ENCODE results near the gene HIGD1A.
A peak's percentile ranks its signal among the peaks of the same experiment; 100 is the strongest.

HIGD1A gene

GRCh38 chr3:42804106-42804830 lies at the start of gene HIGD1A:
Gene HIGD1A, minus strand, starts transcription at chr3:42804490. Its CDS starts 10,237 bp downstream, at chr3:42794253.
- DNase-seq, result peak; percentile 94

DNA sequence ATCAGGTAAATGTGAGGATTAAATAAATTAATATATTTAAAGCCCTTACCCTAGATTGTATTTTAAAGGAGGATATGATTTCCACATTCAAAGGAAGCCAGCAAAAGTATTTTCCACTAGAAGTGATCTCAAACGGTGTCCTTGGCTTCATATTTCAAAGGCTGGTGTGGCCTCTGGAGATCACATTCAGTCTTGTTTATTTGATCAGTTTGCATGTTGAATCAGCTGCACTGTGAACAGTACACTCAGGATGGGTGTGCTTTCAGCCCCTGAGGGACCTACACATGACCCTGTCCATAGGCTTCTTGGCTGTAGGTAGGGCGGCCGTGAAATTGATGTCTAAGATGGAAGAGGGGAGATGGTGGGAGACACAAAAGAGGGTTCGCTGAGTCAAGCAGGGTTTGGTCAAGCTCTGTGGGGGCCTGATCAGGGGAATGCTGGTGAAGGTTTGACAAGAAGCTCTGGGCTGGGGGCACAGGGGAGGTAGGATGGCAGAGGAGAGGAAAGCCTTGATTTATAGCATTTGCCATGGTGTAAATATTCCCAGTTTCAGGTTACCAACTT lies 49.5 kb upstream of the HIGD1A start:
- DNase-seq, result no peak

- DNase-seq, result no peak
These were observed 48.8 kb upstream of the HIGD1A start for GRCh38 chr3:42853056-42853455.

GRCh38 chr3:42852441-42852840 lies 48.2 kb upstream of the HIGD1A start:
- DNase-seq, result no peak

DNA sequence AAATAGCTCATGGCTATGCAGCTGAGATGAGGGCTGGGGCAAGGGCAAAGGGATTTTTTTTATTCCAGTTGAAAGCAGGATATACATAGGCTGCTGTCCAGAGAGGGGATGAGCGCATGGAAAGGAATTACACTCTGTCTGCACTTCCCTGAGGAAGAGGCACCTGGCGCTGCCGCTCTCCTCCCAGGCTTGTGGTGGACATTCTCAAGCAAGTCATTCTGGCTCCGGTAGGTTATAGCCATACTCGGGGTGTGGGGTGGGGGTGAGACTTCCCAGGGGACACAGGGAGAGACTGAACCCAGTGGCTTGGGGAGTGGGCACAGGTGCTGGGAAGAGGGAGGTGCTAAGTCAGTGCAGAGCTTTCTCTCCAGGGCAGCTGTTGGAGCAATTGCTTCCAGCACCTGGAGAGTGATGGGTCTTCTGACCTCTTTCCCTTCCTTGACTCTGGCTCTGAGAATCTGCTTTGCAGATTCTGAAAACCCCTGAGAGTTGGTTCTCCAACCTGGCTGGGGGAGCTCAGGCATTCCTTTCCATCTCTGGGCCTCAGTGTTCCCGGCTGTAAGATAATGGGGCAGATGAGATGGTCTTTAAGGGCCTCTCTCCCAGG lies 47.0 kb upstream of the HIGD1A start:
- no peak for DNase-seq

GRCh38 chr3:42850263-42850662 lies 46.0 kb upstream of the HIGD1A start:
- DNase-seq, result no peak

- DNase-seq, result no peak
These were observed 44.7 kb upstream of the HIGD1A start for GRCh38 chr3:42849017-42849416.

GRCh38 chr3:42847731-42848130 lies 43.4 kb upstream of the HIGD1A start:
- DNase-seq, result no peak

DNA sequence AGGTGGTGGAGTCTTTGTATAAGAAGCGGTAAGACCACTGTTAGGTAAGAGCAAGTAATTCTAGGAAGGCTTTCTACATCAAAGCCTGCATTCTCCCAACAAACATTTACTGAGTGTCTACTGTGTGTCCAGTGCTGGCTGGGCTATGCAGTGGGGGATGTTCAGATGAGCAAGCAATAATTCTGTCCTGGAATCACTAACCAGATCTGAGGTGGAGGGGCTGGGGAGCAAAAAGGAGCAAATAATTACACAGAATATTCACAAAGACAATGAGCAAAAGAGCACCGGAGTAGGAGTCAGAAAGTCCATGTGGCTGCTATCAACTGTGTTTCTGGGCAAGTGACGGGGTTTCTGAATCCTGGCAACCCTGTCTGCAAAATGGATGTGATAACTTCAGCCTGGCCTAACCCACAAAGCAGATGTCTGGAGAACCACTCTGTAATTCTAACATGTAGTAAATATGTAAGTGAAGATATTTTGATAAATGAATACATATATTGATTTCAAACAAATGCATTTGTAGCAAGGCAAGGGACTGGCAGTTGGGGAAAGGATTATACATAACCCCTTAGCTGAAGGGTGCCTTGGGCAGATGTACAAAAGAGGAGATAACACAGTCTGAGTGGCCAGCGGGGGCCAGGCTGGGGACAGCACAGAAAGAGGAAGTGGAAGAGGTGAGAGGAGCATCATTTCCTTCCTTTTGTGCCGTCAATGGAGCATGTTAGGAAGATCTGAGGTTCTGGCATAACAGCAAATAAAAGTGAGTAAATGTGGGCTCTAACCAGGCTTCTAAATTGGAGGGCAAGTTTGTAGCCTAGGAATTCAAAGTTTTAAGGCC lies 42.6 kb upstream of the HIGD1A start:
- DNase-seq, result no peak

GRCh38 chr3:42844815-42845214 lies 40.5 kb upstream of the HIGD1A start:
- no peak for DNase-seq

DNA sequence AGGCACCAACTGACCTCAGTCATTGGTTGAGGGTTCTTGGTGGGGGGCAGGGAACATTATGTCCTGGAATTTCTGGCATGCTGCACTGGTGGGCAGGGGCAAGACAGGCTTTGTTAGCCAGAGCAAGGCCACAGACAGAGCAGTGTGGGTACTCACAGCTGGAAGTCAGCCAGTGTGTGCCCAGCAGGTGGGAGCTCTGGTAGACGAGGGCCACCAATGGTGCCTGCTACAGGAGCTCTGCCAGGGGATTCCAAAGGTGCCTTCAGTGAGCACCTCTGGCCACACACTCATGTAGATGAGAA lies 40.1 kb upstream of the HIGD1A start:
- DNase-seq, result no peak

- DNase-seq, result no peak
These were observed 39.6 kb upstream of the HIGD1A start for GRCh38 chr3:42843713-42844411.

- DNase-seq, result no peak
These were observed 37.0 kb upstream of the HIGD1A start for GRCh38 chr3:42841332-42841731.

GRCh38 chr3:42839616-42840015 lies 35.3 kb upstream of the HIGD1A start:
- no peak for DNase-seq

DNA sequence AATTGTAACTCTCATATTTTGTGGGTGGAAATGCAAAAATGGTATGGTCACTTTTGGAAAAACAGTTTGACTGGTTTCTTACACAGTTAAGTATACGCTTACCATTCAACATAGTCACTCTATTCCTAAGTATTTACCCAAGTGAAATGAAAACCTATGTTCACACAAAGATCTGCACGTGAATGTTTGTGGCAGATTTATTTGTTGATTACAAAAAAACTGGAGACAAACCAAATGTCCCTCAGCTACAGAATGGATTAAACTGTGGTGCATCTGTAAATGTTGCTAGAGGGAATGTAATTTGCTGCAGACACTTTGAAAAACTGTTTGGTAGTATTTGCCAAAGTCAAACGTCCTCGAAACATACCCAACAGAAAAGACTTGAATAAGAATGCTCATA lies 34.3 kb upstream of the HIGD1A start:
- no peak for DNase-seq

DNA sequence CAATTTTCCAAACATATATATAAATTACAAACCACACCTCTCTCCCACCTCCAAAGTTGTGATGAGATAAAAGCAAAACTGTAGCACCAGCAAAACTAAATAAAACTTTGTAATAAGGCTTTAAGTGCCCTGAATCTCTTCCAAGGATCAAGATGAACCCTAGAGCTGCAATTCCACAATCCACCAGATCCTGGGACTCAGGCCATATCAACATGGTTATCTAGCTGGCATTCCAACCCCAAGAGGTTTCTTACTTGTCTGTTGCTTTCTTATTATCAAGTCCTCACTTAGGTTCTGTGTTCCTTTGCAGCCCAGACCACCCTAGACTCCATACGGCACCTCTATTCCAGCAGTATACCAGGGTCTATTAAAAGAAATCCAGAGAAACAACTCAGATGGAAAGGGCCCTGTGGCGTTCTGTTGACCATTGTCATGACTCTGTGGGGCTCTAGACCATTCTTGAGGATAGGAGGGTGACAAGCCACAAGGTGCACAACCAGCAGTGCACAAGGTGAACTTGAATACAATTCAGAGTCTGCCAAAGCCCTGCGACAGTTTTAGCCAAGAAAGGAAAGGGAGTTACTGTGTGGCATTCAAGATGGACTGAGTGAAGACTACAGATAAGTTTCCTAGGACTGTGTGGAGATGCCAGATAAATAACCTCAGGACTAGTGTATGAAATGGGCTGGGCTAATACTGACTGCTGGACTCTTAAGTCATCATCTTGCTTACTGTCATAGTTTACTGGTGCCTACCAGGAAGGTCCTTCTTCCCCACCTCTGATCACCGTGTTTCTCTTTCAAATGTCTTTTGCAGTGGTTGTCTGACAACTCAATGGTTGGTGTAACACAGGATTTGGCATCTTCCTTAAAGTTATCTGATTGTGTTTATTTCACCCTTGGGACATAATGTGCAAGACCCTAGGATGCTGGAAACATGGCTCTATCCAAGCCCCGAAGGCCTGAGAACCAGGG lies 32.1 kb upstream of the HIGD1A start:
- no peak for DNase-seq

- peak; percentile 60 for DNase-seq
These were observed 27.0 kb upstream of the HIGD1A start for GRCh38 chr3:42831321-42831713.

GRCh38 chr3:42830437-42831320 lies 26.4 kb upstream of the HIGD1A start:
- no peak for DNase-seq

- DNase-seq, result no peak
These were observed 25.5 kb upstream of the HIGD1A start for GRCh38 chr3:42829628-42830436.

- DNase-seq, result no peak
These were observed 24.9 kb upstream of the HIGD1A start for GRCh38 chr3:42829083-42829627.

Measured in stimulated activated naive CD4-positive, alpha-beta T cell treated with Interleukin-2 at 50 U/mL for 16 hours (primary cell).